NB4 (cell line): ENCODE measurements around the gene CHMP2A.
"Not testable (repeated sequence)": the region's sequence is repeated elsewhere in the genome, so short reads cannot be mapped to it uniquely, and the experiment has no call there.

Experiments used
- DNase-seq: peaks from one replicate; pipeline ENCODE4 v3.0.0; 2010; ENCODE audit warnings: low read depth
- H3K4me3 ChIP-seq: one replicate; pipeline ENCODE4 v1.5.1; 2011; ENCODE audit warnings: mild to moderate bottlenecking, low read depth, low read length, moderate library complexity
- MYC ChIP-seq: IDR thresholded peaks from 2 replicates; pipeline ENCODE4 v1.6.1; 2011; ENCODE audit warnings: low read depth, low read length
- POLR2A ChIP-seq: IDR thresholded peaks from 2 replicates; pipeline ENCODE4 v1.6.1; 2011; ENCODE audit warnings: mild to moderate bottlenecking; ENCODE audit not compliant: insufficient read length; ENCODE audit errors: extremely low read depth
- TF ChIP-seq, protein P1 (sequence below): IDR thresholded peaks from one replicate; pipeline ENCODE4 v1.5.1; 2012; ENCODE audit warnings: low read depth, low read length
- TF ChIP-seq, protein P2 (sequence below): IDR thresholded peaks from 2 replicates; pipeline ENCODE4 v1.6.1; 2011; ENCODE audit warnings: low read depth, low read length

Gene CHMP2A

DNA sequence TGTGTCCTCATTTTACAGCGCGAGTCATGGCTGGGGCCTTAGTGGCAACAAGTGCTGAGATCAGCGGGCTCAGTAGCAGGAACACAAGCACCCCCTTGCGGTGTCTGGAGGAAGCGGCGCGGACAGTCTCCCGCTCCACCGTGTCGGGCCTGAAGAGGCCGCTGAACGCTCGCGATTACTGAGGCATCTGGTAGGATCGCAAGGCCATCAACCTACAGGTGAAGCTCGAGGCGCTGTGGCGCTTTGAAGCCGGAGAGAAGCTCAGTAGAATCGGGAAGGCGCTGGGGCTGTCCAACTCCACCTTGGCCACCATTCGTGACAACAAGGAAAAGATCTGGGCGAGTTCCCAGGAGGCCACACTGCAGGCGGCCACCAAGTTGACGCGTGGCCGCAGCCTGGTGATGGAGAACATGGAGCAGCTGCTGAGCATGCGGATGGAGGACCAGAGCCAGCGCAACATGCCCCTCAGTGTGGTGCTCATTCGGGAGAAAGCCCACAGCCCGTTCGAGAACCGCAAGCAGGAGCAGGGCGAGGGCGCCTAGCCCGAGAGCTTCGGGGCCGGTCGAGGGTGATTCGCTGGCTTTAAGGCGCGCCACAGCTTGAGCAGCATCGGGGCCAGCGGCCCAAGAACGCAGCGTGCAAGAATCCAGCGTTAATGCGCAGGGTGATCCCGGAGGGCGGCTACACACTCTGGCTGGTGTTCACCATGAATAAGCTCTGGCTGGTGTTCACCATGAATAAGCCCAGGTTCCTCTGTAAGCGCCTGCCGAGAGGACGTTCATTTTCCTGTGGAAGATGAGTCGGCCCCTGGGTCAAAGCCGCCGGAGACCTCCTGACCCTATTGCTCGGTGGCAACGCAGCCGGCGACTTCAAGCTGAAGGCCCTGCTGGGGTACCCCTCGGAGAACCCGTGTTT is 26.6 kb upstream of the CHMP2A start:
- TF ChIP-seq, protein P1, sequence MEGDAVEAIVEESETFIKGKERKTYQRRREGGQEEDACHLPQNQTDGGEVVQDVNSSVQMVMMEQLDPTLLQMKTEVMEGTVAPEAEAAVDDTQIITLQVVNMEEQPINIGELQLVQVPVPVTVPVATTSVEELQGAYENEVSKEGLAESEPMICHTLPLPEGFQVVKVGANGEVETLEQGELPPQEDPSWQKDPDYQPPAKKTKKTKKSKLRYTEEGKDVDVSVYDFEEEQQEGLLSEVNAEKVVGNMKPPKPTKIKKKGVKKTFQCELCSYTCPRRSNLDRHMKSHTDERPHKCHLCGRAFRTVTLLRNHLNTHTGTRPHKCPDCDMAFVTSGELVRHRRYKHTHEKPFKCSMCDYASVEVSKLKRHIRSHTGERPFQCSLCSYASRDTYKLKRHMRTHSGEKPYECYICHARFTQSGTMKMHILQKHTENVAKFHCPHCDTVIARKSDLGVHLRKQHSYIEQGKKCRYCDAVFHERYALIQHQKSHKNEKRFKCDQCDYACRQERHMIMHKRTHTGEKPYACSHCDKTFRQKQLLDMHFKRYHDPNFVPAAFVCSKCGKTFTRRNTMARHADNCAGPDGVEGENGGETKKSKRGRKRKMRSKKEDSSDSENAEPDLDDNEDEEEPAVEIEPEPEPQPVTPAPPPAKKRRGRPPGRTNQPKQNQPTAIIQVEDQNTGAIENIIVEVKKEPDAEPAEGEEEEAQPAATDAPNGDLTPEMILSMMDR, result peak; percentile 92
- no peak for TF ChIP-seq POLR2A
- peak; percentile 81; the same call in 1 of the 2 replicates for TF ChIP-seq MYC
- TF ChIP-seq, protein P2, sequence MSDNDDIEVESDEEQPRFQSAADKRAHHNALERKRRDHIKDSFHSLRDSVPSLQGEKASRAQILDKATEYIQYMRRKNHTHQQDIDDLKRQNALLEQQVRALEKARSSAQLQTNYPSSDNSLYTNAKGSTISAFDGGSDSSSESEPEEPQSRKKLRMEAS, result peak; percentile 72; the same call in 1 of the 2 replicates
- no peak overlapping the region for H3K4me3 ChIP-seq
- DNase-seq, result peak; percentile 85

DNA sequence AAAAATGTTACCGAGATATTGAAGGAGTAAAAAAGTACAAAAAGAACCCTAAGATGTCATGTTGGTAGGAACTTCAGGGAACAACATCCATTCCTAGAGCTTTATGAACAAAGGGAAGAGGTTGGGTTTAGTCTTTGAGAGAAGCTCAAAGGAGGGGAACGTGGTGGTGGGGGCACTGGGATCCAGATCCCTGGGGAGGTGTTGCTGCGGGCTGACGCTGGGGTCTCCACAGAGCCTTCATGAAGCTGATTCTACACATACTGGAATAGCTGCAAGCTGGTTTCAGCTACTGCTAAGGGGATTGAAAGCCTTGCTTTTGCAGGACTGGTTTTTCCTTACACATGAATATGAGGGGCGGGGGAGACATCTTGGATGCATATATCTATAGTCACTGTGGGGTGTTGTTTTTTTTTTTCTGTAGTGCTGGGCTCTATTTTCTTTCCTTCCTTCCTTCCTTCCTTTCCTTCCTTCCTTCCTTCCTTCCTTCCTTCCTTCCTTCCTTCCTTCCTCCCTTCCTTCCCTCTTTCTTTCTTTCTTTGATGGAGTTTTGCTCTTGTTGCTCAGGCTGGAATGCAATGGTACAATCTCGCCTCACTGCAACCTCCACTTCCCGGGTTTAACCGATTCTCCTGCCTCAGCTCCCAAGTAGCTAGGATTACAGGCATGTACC is 24.7 kb upstream of the CHMP2A start:
- H3K4me3 ChIP-seq, result no peak overlapping the region
- TF ChIP-seq, protein P2, result no peak
- TF ChIP-seq MYC (no peak), POLR2A (no peak)
- TF ChIP-seq, protein P1, result no peak
- DNase-seq, result no peak

DNA sequence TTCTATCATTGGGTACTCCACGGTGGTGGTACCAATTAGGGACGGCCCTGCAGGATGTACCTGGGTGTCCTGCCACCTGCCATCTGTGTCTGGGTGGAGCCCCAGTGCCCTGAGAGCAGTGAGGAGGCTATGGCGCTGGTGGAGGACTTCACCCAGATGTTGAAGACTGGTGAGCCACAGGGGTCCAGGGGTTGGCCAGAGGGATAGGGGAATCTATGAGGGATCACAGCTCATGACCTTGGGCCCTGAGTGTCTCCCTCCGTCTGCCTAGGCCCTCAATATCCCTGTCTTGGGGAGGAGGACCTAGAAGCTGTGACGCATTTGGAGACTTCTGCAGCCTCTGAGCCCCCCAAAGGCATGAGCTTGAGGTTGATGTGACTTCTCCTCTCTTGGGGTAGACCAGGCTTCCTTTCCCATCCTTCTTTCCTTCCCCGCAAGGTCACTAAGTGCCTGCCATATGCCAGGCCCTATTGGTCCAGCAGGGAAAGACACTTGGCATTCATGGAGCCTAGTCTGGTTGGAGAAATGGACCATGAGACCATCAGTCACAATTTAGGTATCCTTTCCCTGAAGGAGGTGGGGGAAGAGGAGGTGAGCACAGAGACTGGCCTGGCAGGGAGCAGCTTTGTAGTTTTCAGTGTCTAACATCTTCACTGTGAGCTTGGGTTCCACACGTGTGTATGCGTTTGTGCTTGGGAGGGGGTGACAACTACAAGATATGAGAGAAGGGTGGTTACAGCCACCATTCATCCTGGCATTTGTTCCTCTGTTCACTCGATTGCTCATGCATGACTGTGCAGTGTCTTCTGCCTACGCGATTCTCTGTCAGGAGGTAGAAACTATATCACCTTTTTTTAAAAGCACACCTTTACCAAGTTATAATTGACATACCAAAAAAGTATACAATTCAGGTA is 23.4 kb upstream of the CHMP2A start:
- TF ChIP-seq, protein P2, result no peak
- TF ChIP-seq POLR2A (no peak), MYC (no peak)
- TF ChIP-seq, protein P1, result no peak
- H3K4me3 ChIP-seq, result no peak overlapping the region
- no peak for DNase-seq

DNA sequence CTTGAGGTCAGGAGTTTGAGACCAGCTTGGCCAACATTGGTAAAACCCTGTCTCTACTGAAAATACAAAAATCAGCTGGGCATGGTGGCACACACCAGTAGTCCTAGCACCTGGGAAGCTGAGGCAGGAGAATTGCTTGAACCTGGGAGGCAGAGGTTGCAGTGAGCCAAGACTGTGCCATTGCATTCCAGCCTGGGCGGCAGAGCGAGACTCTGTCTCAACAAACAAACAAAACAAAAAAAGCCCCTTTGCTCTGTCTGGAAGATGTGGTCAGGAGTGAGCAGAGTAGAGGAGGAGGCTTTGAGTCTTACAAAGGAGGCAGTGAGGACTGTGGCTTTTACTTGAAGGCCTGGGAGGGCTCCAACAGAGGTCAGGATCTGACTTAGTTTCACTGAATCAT is 22.7 kb upstream of the CHMP2A start:
- not testable (repeated sequence) for H3K4me3 ChIP-seq, DNase-seq

DNA sequence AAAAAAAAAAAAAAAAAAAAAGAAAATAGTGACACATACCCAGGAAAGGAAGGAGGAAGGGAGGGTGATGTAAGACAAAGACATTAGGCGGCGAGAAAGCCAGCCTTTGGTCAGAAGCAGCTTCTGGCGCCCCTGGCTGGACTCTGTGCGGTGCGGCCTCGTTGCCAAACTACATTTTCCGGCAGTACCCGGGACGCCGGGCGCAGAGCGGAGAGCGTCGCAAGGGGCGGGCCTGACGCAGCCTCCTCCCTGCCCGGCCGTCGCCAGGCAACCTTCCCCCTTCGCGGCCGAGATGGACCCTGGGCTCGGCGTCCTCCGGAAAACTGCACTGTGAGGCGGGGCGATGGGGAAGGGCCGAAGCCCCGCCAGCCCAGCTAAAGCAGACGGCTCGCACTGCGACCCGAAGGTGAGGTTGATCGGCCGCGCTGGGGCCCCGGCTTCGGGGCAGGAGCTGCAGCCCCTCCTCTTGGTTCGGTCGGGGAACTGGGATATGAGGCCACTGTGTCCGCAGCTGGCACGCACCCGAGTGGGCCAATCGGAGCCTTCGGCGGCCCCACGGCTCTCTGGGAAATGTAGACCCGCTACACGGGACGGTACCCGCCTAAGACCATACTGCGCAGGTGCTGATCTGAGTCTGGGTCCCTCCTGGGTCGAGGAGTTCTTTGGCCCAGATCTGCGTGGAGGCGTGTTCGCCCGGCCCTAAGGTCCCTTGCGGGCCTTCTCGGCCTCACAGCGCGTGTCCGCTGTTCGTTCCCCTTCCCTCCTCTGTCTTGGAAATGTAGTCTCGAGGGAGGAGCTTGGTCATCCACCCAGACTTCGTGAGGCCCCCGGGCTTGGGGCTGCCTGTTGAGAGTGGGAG is 20.5 kb upstream of the CHMP2A start:
- TF ChIP-seq, protein P2, result peak; percentile 39; the same call in 1 of the 2 replicates
- TF ChIP-seq MYC (no peak; the same call in 1 of the 2 replicates), POLR2A (peak; percentile 58)
- TF ChIP-seq, protein P1, result no peak
- H3K4me3 ChIP-seq, result peak overlapping the region; percentile 79
- DNase-seq, result peak; percentile 93
